Keratinocyte (primary cell): ENCODE measurements around the gene DHTKD1. TPM values are rescaled to one million over a fixed set of nuclear protein-coding genes. Genes with fewer than 3 reads are reported as not detected.

ENCODE experiments used
- DNase-seq: peaks from one replicate; pipeline ENCODE4 v3.0.0-alpha.2; 2011; ENCODE audit warnings: low read depth, missing footprints, low spot score
- FAIRE-seq: peaks from 2 replicates; lab custom pipeline; 2011; peaks lifted over from hg19 to GRCh38; lab: Jason Lieb, UNC
- H2AFZ ChIP-seq: 2 replicates; pipeline ENCODE4 v1.6.0; 2012; ENCODE audit warnings: low read length, control low read depth, inconsistent platforms; ENCODE audit not compliant: control insufficient read depth
- H3K27ac ChIP-seq: 2 replicates; pipeline ENCODE4 v1.5.1; 2011; ENCODE audit warnings: low read length; ENCODE audit not compliant: control insufficient read depth, insufficient read depth
- H3K27me3 ChIP-seq: 3 replicates; pipeline ENCODE4 v1.6.0; 2011; ENCODE audit warnings: low read length; ENCODE audit not compliant: control insufficient read depth, insufficient read depth; ENCODE audit errors: extremely low read depth
- H3K36me3 ChIP-seq, 2 experiments: 2 replicates in 1 of 2; 3 replicates in 1 of 2; pipeline ENCODE4 v1.5.1; 2011; ENCODE audit warnings: low read length in 2 of 2, mild to moderate bottlenecking in 1 of 2; ENCODE audit not compliant: control insufficient read depth in 2 of 2, insufficient read depth in 2 of 2; ENCODE audit errors: extremely low read depth in 1 of 2
- H3K4me1 ChIP-seq: 3 replicates; pipeline ENCODE4 v1.5.1; 2011; ENCODE audit warnings: low read length; ENCODE audit not compliant: control insufficient read depth, insufficient read depth; ENCODE audit errors: extremely low read depth
- H3K4me2 ChIP-seq: 3 replicates; pipeline ENCODE4 v1.6.0; 2011; ENCODE audit warnings: low read depth, low read length; ENCODE audit not compliant: control insufficient read depth, insufficient read depth; ENCODE audit errors: extremely low read depth
- H3K4me3 ChIP-seq, 3 experiments: fragments of 200-600 bp in 1 of 3; sonication (generic) in 1 of 3; 2 replicates in 2 of 3; 3 replicates in 1 of 3; pipeline ENCODE4 v1.5.1; 2011 to 2016; ENCODE audit warnings: low read length in 3 of 3, mild to moderate bottlenecking in 3 of 3, control low read depth in 2 of 3, inconsistent platforms in 1 of 3, low read depth in 1 of 3, mixed read lengths in 1 of 3, mixed run types in 1 of 3, moderate library complexity in 1 of 3; ENCODE audit not compliant: control insufficient read depth in 2 of 3, insufficient read depth in 2 of 3; ENCODE audit errors: extremely low read depth in 1 of 3
- H3K79me2 ChIP-seq: 2 replicates; pipeline ENCODE4 v1.6.0; 2012; ENCODE audit warnings: low read length; ENCODE audit not compliant: control insufficient read depth, insufficient read depth
- H3K9ac ChIP-seq: 3 replicates; pipeline ENCODE4 v1.6.0; 2011; ENCODE audit warnings: low read length; ENCODE audit not compliant: control insufficient read depth, insufficient read depth; ENCODE audit errors: extremely low read depth
- H3K9me1 ChIP-seq: 3 replicates; pipeline ENCODE4 v1.6.0; 2011; ENCODE audit warnings: low read length; ENCODE audit not compliant: control insufficient read depth, insufficient read depth; ENCODE audit errors: extremely low read depth
- H3K9me3 ChIP-seq: 2 replicates; pipeline ENCODE4 v1.5.1; 2012; ENCODE audit warnings: low read depth, low read length; ENCODE audit not compliant: control insufficient read depth
- H4K20me1 ChIP-seq: 3 replicates; pipeline ENCODE4 v1.6.0; 2011; ENCODE audit warnings: low read length; ENCODE audit not compliant: control insufficient read depth, insufficient read depth; ENCODE audit errors: extremely low read depth
- CTCF ChIP-seq, 3 experiments: IDR thresholded peaks in 1 of 3; conservative IDR thresholded peaks in 1 of 3; optimal IDR thresholded peaks in 1 of 3; 2 replicates in 2 of 3; 3 replicates in 1 of 3; pipeline versions ENCODE3 to v1.5.1; 2011; ENCODE audit warnings: low read length in 3 of 3, mild to moderate bottlenecking in 3 of 3, moderate library complexity in 2 of 3, control low read depth in 1 of 3, inconsistent platforms in 1 of 3; ENCODE audit not compliant: insufficient read depth in 2 of 3; ENCODE audit errors: extremely low read depth in 1 of 3
- EZH2 ChIP-seq: IDR thresholded peaks from one replicate; pipeline ENCODE4 v1.6.1; 2012; ENCODE audit warnings: inconsistent platforms, mild to moderate bottlenecking, low read length, moderate library complexity
- dilution Hi-C: fragments of 300-500 bp; cut with MboI; formaldehyde crosslinking; loops from one replicate; pipeline ENCODE4 v1.7.0; 2020; ENCODE audit warnings: low sequenced_read_pairs; ENCODE audit not compliant: extremely low pct_ligation_motif_present
- polyA plus RNA-seq, 5 experiments: library from polyadenylated mRNA; depleted of rRNA in 3 of 5; stranded (reverse) in 3 of 5; stranded (forward) in 1 of 5; unstranded in 1 of 5; fragments of >200 nt; gene quantifications; 1 replicate in 1 of 5; 2 replicates in 3 of 5; 3 replicates in 1 of 5; pipeline versions ENCODE4 v1.2.1 to v1.2.3, GENCODE V29; 2011 to 2012; ENCODE audit warnings: missing spikeins in 2 of 5, low read depth in 1 of 5, low replicate concordance in 1 of 5

Gene DHTKD1
- polyA plus RNA-seq, 1 donor (not counting 4 experiments of a cell fraction or from before 2014, with no cell fraction given), result 12.8 TPM

DNA sequence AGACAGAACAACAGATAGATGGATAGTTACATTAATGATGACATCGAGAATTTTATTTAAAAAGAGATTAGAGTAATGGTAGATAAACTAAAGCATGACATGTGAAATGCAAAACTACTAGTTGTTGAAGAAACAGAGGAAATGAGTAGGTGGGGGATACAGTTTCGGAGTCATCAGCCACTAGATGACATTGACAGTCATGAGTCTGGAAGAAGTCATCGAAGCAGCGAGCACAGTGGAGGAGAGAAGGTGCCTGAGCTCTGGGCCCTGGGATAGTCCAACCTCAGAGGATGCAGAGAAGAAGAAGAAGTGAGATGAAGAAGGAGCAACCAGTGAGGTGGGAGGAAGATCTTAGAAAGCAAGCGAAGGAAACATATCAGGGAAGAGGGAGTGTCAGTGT lies 40.5 kb downstream of the DHTKD1 start:
- peaks cover 0 to 6% of the 10 kb centered on the region in 2 experiments for H3K36me3 ChIP-seq
- FAIRE-seq (no peak), DNase-seq (no peak)
- H3K4me1 ChIP-seq, result no peaks in the 10 kb centered on the region
- no peaks in the 10 kb centered on the region for H3K9me3 ChIP-seq
- H4K20me1 ChIP-seq, result no peaks in the 10 kb centered on the region
- H3K9me1 ChIP-seq, result no peaks in the 10 kb centered on the region
- TF ChIP-seq CTCF (optimal IDR thresholded peaks at IDR 0.05 in 1 of 3, IDR thresholded peaks at IDR 0.05 in 1 of 3, conservative IDR thresholded peaks at IDR 0.05 in 1 of 3; ENCODE audit: extremely low read depth in 1 of 3, insufficient read depth in 2 of 3, low read length in 3 of 3), result no peak
- no peak overlapping the region for H2AFZ ChIP-seq
- no peaks in the 10 kb centered on the region for H3K27me3 ChIP-seq
- no peak overlapping the region for H3K4me2 ChIP-seq
- no peaks in the 10 kb centered on the region for H3K79me2 ChIP-seq
- dilution Hi-C loops, result no loop called here
- H3K27ac ChIP-seq, result no peak overlapping the region
- H3K4me3 ChIP-seq, result no peak overlapping the region
- no peak overlapping the region for H3K9ac ChIP-seq

DNA sequence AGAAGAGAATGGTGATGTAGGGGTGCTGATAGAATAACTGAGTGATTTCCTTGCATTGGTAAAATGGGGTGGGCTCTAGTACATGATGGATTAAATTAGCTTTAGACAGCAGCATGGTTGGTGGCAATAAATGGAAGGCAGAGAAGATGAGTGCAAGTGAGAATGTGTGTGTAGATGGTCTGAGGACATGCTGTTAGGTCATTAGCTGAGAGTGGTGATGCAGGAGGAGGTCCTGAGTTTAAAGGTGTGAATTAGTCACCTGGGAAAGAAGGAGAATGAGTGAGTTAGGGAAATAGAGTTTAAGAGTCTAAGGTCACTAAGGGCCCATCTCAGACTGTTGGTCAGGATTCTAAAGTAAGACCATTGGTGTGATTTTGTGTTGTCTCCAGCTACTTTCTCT lies 42.8 kb downstream of the DHTKD1 start:
- TF ChIP-seq CTCF (optimal IDR thresholded peaks at IDR 0.05 in 1 of 3, IDR thresholded peaks at IDR 0.05 in 1 of 3, conservative IDR thresholded peaks at IDR 0.05 in 1 of 3; ENCODE audit: extremely low read depth in 1 of 3, insufficient read depth in 2 of 3, low read length in 3 of 3) (no peak), EZH2 (no peak)
- Histone ChIP-seq H3K4me1 (no peaks in the 10 kb centered on the region), H3K9me3 (no peaks in the 10 kb centered on the region), H3K27ac (no peak overlapping the region), H3K4me3 (no peak overlapping the region), H3K9me1 (no peaks in the 10 kb centered on the region), H3K79me2 (no peaks in the 10 kb centered on the region), H3K4me2 (no peak overlapping the region), H3K27me3 (no peaks in the 10 kb centered on the region), H2AFZ (no peak overlapping the region), H3K36me3 (peaks cover 0 to 3% of the 10 kb centered on the region in 2 experiments), H4K20me1 (no peaks in the 10 kb centered on the region), H3K9ac (no peak overlapping the region)
- dilution Hi-C loops, result no loop called here
- DNase-seq (no peak), FAIRE-seq (no peak)
